HG03139 (cell line): ENCODE results near the gene CKAP5.

ENCODE experiments used
- ATAC-seq: cut with Tn5 transposase; IDR thresholded peaks from one replicate; pipeline ENCODE4 v1.9.1; 2021; ENCODE audit not compliant: unreplicated experiment

CKAP5 gene

DNA sequence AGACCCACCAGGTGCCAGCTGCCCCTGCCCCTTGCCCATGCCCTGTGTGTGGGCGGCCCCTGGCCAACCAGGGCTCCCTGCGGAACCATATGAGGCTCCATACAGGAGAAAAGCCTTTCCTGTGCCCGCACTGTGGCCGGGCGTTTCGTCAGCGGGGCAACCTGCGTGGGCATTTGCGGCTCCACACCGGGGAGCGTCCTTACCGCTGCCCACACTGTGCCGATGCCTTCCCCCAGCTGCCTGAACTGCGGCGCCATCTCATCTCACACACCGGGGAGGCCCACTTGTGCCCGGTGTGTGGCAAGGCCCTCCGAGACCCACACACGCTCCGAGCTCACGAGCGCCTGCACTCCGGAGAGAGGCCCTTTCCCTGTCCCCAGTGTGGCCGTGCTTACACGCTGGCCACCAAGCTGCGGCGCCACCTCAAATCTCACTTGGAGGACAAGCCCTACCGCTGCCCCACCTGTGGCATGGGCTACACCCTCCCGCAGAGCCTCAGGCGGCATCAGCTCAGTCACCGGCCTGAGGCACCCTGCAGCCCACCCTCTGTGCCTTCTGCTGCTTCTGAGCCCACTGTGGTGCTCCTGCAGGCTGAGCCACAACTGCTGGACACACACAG is 140.9 kb downstream of the CKAP5 start:
- no peak for ATAC-seq

DNA sequence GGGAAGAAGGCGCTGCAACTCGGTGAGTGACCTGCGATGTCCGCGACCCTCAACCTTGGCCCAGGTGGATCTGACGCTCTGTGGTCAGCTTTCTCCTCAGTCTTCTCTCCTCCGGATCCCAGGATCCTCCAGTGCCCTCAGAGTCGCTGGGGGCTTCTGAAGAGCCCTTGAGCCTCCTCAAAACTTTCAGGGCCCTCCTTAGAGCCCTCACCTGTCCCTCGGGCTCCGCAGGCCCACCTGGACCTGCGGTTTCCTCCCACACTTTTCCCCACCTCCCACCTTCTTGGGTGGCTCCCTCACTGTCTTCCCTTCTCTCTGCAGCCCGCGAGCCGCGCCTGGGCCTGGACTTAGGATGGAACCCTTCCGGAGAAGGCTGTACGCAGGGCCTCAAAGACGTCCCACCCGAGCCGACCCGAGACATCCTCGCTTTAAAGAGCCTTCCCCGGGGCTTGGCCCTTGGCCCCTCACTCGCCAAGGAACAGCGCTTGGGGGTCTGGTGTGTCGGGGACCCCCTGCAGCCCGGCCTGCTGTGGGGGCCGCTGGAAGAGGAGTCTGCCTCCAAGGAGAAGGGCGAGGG is 144.9 kb downstream of the CKAP5 start:
- ATAC-seq: no peak

DNA sequence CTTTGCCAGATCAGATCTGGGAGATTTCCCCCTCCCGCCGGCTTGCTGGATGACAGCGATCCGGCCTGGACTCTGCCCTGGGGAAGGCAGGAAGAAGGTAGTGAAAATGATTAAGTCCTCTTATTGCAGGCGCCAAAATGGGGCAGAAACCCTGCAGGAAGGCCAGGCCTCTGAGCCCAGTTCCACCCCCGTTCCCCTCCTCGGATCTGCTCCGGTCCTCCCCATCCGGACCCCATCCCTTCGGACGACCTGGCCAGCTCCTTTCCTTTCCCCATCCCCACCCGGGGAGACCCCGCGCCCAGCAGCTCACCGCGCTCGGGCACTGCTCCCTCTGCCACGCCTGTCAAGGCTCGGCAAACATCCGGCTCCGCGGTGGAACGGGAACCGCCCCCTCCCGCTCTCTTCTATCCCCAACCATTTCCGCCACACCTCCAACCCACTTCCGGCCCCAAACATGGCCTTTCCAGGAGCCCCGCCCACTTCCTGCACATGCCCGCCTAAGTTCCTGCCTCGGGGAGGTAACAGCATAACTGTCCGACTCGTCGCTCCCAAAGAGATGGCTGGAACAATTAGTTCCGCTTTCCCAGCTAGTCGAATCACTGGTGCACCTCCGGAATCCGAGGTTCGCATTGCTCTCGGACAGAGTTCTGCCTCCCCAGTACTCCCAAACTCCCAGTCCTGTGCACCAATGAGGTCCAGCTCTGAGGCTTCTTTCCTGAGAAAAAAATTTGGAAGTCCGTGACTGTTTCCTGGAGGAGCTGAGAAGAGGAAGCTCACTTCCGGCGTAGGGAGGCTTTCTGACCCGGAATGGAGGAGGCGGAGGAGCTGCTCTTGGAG is 145.6 kb downstream of the CKAP5 start, which contains the start of the genes ARHGAP1 and ZNF408:
ARHGAP1 (minus strand) TSS at position 379 of the 837 bp plus-strand sequence. CDS start 4,512 bp downstream, outside the sequence.
ZNF408 (plus strand) TSS at position 791 of the 837 bp plus-strand sequence; CDS start at position 808, 17 bp downstream.
- ATAC-seq: peak; percentile 83

DNA sequence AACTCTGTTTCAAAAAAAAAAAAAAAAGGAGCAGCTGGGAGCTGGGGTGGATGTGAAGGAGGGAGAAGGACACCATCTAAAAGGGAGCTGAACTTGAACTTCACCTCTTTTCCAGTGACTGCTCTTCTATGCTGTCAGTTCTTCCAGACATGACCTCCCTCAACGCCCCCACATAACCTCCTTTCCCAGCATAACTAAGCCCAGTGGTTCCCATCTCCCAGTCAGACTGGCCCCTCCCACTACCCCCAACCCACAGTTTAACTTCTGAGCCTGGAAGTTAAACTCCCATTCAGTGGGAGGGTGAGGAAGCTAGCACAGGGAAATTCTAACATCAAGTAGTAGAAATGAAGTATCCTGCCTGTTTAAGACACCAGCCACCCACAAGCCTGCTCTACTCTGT is 147.5 kb downstream of the CKAP5 start:
- ATAC-seq: no peak

DNA sequence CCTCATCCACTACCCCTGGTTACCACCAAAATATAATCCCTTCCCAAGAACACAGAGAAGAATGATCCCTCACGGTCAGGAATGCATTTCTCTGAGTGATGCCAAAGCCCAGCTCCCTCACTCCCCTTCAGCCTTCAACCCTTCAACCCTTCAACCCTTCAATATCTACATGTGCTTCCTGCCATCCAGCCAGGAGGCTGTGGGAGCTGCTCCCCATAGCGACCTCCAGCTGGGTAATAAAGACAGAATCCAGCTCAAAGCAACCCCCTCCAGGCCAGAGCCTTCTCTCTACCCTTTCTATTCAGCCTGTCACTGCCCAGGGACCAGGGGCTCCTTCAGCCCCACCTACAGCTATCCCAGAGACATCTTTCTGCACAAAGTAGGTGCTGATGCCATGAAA is 148.4 kb downstream of the CKAP5 start:
- no peak for ATAC-seq

DNA sequence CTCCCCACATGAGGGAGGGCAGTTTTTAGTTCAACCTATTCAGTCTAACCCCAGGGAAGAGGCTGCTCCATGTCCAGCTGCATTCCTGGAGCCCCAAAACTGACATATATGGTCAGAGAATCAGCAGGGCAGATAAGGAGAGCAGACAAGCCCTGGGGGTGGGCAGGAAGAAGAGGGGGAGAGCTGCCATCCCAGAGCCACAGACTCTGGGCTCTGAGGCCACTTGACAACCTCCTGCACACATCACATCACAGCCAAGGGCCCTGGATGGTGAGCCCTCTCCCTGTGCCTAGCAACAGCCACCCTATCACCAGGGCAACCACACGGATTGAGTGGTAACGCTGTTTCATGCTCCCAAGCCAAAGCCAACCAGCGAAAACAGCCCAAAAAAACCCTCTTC is 148.8 kb downstream of the CKAP5 start:
- ATAC-seq: no peak

DNA sequence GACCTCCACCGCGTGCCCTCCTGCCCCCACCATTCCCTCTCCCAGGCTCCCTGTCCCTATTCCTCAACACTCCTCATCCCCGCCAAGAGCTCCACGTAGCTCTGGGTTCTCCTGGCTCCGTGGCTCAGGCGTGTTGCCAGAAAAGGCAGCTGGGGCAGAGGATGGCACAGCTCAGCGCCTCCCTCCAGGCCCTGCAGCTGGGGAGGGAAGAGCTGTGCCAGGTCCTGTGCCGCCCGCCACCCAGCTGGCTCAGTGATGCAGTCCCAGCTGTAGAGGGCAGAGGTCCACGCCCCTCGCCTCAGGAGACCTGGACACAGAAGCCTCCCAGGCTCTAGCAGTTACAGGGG is 149.9 kb downstream of the CKAP5 start:
- ATAC-seq: no peak

DNA sequence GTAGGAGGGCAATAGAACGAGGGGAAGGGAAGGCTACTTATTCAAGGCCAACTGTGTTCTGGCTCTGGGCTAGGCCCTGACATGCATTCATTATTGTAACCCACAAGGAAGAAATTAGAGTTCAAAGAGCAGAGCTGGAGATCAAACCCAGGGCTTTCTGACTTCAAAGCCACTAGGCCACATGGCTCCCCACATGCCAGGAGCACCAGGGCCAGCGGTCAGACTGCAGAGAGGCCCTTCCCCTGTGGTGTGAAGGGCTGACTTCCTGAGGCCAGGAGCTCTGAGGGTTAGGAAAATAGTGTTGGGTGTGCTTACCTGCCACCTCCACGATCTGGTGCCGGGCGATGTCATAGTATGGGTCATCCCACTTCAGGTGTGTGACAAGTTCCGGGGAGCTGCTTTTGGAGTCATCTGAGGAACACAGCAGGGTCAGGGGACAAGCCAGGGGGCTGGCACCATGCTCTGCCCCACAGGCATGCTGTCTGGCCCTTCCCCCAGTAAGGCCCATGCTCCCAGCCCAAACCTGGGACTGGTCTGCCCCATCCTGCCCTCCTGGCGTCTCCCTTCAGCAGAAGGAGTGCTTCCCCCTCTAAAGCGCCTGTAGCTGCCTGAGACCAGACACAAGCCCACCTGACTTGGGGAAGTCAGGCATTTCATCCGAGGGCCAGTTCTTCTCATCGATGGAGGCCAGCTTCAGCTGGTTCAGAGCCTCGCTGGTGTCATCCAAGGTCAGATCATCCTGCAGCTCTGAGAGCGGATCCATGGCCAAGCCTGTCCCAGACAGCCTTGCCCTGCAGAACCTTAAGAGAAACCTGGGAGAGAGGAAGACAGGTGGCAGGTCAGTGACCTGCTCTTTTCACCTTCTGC is 150.5 kb downstream of the CKAP5 start:
- no peak for ATAC-seq

DNA sequence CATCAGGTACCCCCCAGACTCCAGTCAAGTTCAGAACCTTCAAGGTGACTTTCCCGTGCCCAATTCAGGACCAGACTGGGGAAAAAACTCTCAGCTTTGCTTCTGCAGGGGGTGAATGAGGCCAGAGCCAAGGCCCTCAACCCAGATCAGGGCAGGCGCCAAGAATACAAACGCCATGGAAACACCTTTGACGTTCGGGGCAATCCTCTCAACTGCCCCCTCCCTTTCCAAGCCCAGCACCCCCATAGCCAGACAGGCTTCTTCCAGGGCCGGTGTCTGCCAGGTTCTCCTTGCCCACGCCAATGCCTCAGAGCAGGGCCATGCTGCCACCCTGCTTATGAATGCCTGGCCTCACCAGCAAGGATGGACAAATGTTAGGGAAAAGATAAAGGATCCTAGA is 151.5 kb downstream of the CKAP5 start:
- ATAC-seq: no peak

DNA sequence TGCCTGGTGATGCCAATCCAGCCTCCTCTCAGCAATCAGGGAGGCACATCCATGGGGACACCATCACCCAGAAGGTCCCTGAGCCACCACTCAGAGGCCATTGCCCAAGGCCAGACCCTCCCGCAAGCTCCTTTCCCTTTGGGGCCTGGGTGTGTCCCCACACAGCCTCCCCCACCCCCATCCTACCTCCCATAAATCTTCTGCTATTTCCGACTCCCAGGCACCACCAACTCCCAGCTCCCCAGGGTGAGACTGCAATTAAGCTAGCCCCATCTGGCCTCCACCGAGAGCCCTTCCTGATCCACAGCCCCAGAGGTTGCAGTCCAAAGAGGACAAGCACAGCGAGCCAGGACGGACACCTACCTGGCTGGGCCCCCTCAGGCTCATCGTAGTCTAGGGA is 152.0 kb downstream of the CKAP5 start:
- ATAC-seq: no peak

DNA sequence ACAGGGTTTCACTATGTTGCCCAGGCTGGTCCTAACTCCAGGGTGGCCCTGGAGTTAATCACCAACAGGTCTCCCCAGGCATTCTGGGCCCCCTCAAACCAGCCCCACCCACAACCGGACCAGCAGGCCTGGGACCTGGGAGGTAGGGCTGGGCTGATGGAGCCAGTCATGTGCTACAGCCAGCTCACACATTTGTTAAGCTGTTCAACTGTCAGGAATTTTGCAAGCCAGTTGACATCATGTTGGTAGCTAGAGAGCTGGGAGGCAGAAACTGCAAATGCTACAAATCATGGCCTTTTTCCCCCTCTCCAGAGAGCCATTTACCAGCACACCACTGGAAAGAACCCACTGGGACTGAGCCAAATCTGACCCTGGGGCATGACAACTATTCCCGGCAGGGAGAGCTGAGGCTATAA is 152.5 kb downstream of the CKAP5 start:
- no peak for ATAC-seq
